H1 (cell line): ENCODE results near the gene ABCB11. TPM values are rescaled to one million over a fixed set of nuclear protein-coding genes. Genes with fewer than 3 reads are reported as not detected.

Experiments used
- CTCF ChIA-PET: fragments of 300-600 bp; sonication (Branson Sonifier 250); formaldehyde crosslinking; loops from one replicate; lab custom pipeline; 2021; ENCODE audit not compliant: partially characterized antibody; lab: Charles Lee
- POLR2A ChIA-PET: fragments of 300-600 bp; sonication (Branson Sonifier 250); formaldehyde crosslinking; loops from one replicate; lab custom pipeline; 2021; ENCODE audit warnings: inconsistent platforms; ENCODE audit not compliant: partially characterized antibody; lab: Charles Lee
- DNase-seq, 2 experiments: peaks; one replicate each; pipeline versions ENCODE4 v3.0.0 to v3.0.0-alpha.2; 2010 to 2022; ENCODE audit warnings: low spot score in 2 of 2, low read depth in 1 of 2, mixed read lengths in 1 of 2
- FAIRE-seq: peaks from 2 replicates; lab custom pipeline; 2011; peaks lifted over from hg19 to GRCh38; lab: Jason Lieb, UNC
- H2AFZ ChIP-seq: 2 replicates; pipeline ENCODE4 v1.8.1; 2012; ENCODE audit warnings: low read length, inconsistent platforms
- H2AK5ac ChIP-seq: 2 replicates; pipeline ENCODE4 v1.6.1; 2013; ENCODE audit warnings: low read depth, low read length
- H2BK120ac ChIP-seq: replicated peaks from 2 replicates; pipeline ENCODE3; 2013; ENCODE audit warnings: low read depth, low read length, inconsistent platforms
- H2BK12ac ChIP-seq: 2 replicates; pipeline ENCODE4 v1.6.1; 2013; ENCODE audit warnings: low read depth, low read length
- H2BK15ac ChIP-seq: 2 replicates; pipeline ENCODE4 v1.6.1; 2013; ENCODE audit warnings: low read length
- H2BK20ac ChIP-seq: 2 replicates; pipeline ENCODE4 v1.6.1; 2013; ENCODE audit warnings: low read length
- H2BK5ac ChIP-seq: 2 replicates; pipeline ENCODE4 v1.6.1; 2013; ENCODE audit warnings: low read depth, low read length
- H3K14ac ChIP-seq: 2 replicates; pipeline ENCODE4 v1.6.1; 2013; ENCODE audit warnings: inconsistent platforms; ENCODE audit not compliant: insufficient read length
- H3K18ac ChIP-seq: 2 replicates; pipeline ENCODE4 v1.6.1; 2013; ENCODE audit warnings: low read length; ENCODE audit errors: extremely low read depth
- H3K23ac ChIP-seq: 2 replicates; pipeline ENCODE4 v1.6.1; 2013; ENCODE audit warnings: inconsistent platforms; ENCODE audit not compliant: insufficient read length
- H3K23me2 ChIP-seq: 2 replicates; pipeline ENCODE4 v1.6.1; 2013; ENCODE audit warnings: low read depth, low read length
- H3K27ac ChIP-seq: 2 replicates; pipeline ENCODE4 v1.6.1; 2011; ENCODE audit warnings: low read depth, low read length, inconsistent platforms
- H3K27me3 ChIP-seq, 4 experiments: replicated peaks in 1 of 4; 1 replicate in 1 of 4; 2 replicates in 3 of 4; pipeline versions ENCODE4 v1.6.1 to v1.8.1; 2011 to 2013; ENCODE audit warnings: low read length in 3 of 4, mild to moderate bottlenecking in 3 of 4, inconsistent platforms in 2 of 4, mixed read lengths in 2 of 4, moderate library complexity in 1 of 4; ENCODE audit not compliant: control insufficient read depth in 3 of 4, insufficient read depth in 3 of 4; ENCODE audit errors: extremely low read depth in 1 of 4
- H3K36me3 ChIP-seq, 4 experiments: 2 replicates each; pipeline versions ENCODE4 v1.6.1 to v1.8.1; 2011 to 2013; ENCODE audit warnings: mild to moderate bottlenecking in 4 of 4, low read length in 3 of 4, moderate library complexity in 2 of 4, control low read depth in 1 of 4, inconsistent platforms in 1 of 4; ENCODE audit not compliant: insufficient read depth in 4 of 4, control insufficient read depth in 2 of 4
- H3K4ac ChIP-seq: replicated peaks from 2 replicates; pipeline ENCODE3; 2013; ENCODE audit warnings: low read length, low read depth, mixed read lengths, inconsistent platforms; ENCODE audit not compliant: insufficient read length
- H3K4me1 ChIP-seq, 4 experiments: replicated peaks in 1 of 4; 1 replicate in 1 of 4; 2 replicates in 3 of 4; pipeline versions ENCODE4 v1.6.1 to v1.8.1; 2011 to 2013; ENCODE audit warnings: low read length in 3 of 4, inconsistent platforms in 2 of 4, mixed read lengths in 1 of 4; ENCODE audit not compliant: insufficient read depth in 4 of 4, control insufficient read depth in 3 of 4
- H3K4me2 ChIP-seq, 2 experiments: 2 replicates each; pipeline versions ENCODE4 v1.6.1 to v1.8.1; 2011 to 2013; ENCODE audit warnings: low read depth in 2 of 2, low read length in 2 of 2, control low read depth in 1 of 2, inconsistent platforms in 1 of 2, mild to moderate bottlenecking in 1 of 2; ENCODE audit not compliant: insufficient read depth in 1 of 2
- H3K4me3 ChIP-seq, 4 experiments: fragments of 200-600, 300-600 bp in 1 of 4; sonication (generic), shearing (Covaris generic), sonication (Bioruptor Twin) in 1 of 4; 2 replicates each; pipeline versions ENCODE4 v1.5.1 to v1.8.1; 2011 to 2016; ENCODE audit warnings: low read length in 4 of 4, low read depth in 3 of 4, control low read depth in 2 of 4, inconsistent platforms in 2 of 4, mild to moderate bottlenecking in 2 of 4, mixed read lengths in 1 of 4, moderate library complexity in 1 of 4; ENCODE audit not compliant: insufficient read depth in 2 of 4; ENCODE audit errors: extremely low read depth in 1 of 4
- H3K56ac ChIP-seq: replicated peaks from 2 replicates; pipeline ENCODE3; 2013; ENCODE audit warnings: low read depth, mild to moderate bottlenecking, mixed read lengths, low read length, inconsistent platforms; ENCODE audit not compliant: insufficient read length
- H3K79me1 ChIP-seq: 2 replicates; pipeline ENCODE4 v1.6.1; 2013; ENCODE audit warnings: low read depth, low read length, control low read depth
- H3K79me2 ChIP-seq, 2 experiments: 2 replicates each; pipeline versions ENCODE4 v1.6.1 to v1.8.1; 2012 to 2013; ENCODE audit warnings: low read length in 2 of 2, mild to moderate bottlenecking in 2 of 2, inconsistent platforms in 1 of 2; ENCODE audit not compliant: insufficient read depth in 2 of 2, control insufficient read depth in 1 of 2
- H3K9ac ChIP-seq, 4 experiments: replicated peaks in 1 of 4; 1 replicate in 1 of 4; 2 replicates in 3 of 4; pipeline versions ENCODE4 v1.6.1 to v1.8.1; 2011 to 2013; ENCODE audit warnings: low read depth in 3 of 4, low read length in 3 of 4, control low read depth in 2 of 4, mild to moderate bottlenecking in 2 of 4, moderate library complexity in 2 of 4, inconsistent platforms in 1 of 4; ENCODE audit errors: extremely low read depth in 1 of 4
- H3K9me3 ChIP-seq, 2 experiments: 2 replicates each; pipeline versions ENCODE4 v1.6.1 to v1.8.1; 2012 to 2013; ENCODE audit warnings: mild to moderate bottlenecking in 2 of 2, moderate library complexity in 2 of 2, control low read depth in 1 of 2, inconsistent platforms in 1 of 2, low read depth in 1 of 2, low read length in 1 of 2, mixed read lengths in 1 of 2; ENCODE audit not compliant: insufficient read depth in 2 of 2
- H4K20me1 ChIP-seq, 2 experiments: replicated peaks in 1 of 2; 2 replicates each; pipeline versions ENCODE3 to v1.8.1; 2011 to 2013; ENCODE audit warnings: inconsistent platforms in 2 of 2, low read length in 2 of 2, mild to moderate bottlenecking in 1 of 2; ENCODE audit not compliant: insufficient read depth in 2 of 2, control insufficient read depth in 1 of 2
- H4K5ac ChIP-seq: 2 replicates; pipeline ENCODE4 v1.6.1; 2013; ENCODE audit warnings: low read length, low read depth, mixed read lengths, inconsistent platforms; ENCODE audit not compliant: insufficient read length
- H4K8ac ChIP-seq: 2 replicates; pipeline ENCODE4 v1.8.0; 2013; ENCODE audit warnings: mild to moderate bottlenecking, moderate library complexity, low read length, inconsistent platforms; ENCODE audit not compliant: insufficient read depth; ENCODE audit errors: extremely low read depth
- H4K91ac ChIP-seq: replicated peaks from 2 replicates; pipeline ENCODE3; 2013; ENCODE audit warnings: low read length, mixed read lengths, inconsistent platforms; ENCODE audit not compliant: insufficient read length
- EGR1 ChIP-seq: IDR thresholded peaks from 2 replicates; pipeline ENCODE4 v1.6.1; 2011; ENCODE audit warnings: low read depth, low read length, borderline replicate concordance
- EP300 ChIP-seq, 2 experiments: IDR thresholded peaks; 1 replicate in 1 of 2; 2 replicates in 1 of 2; pipeline ENCODE4 v1.6.1; 2011 to 2012; ENCODE audit warnings: low read depth in 2 of 2, low read length in 2 of 2, mild to moderate bottlenecking in 2 of 2, borderline replicate concordance in 1 of 2, inconsistent platforms in 1 of 2, moderate library complexity in 1 of 2
- HDAC2 ChIP-seq, 2 experiments: fragments of 300-600 bp in 1 of 2; sonication (generic) in 1 of 2; IDR thresholded peaks; 2 replicates each; pipeline ENCODE4 v1.6.1; 2011 to 2012; ENCODE audit warnings: low read depth in 2 of 2, low read length in 2 of 2, mild to moderate bottlenecking in 2 of 2, moderate library complexity in 2 of 2, borderline replicate concordance in 1 of 2, inconsistent platforms in 1 of 2
- NRF1 ChIP-seq: IDR thresholded peaks from 2 replicates; pipeline ENCODE4 v1.6.1; 2011; ENCODE audit warnings: mild to moderate bottlenecking, low read depth, low read length, improper control_type of control experiment
- PHF8 ChIP-seq: fragments of 200-600 bp; sonication (generic); conservative IDR thresholded peaks from 2 replicates; pipeline ENCODE4 v1.7.1; 2012; ENCODE audit warnings: low read depth, mild to moderate bottlenecking, inconsistent platforms, low read length, moderate library complexity
- POLR2AphosphoS5 ChIP-seq: IDR thresholded peaks from 2 replicates; pipeline ENCODE4 v1.6.1; 2011; ENCODE audit warnings: low read depth, low read length
- POU5F1 ChIP-seq: IDR thresholded peaks from 2 replicates; pipeline ENCODE4 v1.6.1; 2011; ENCODE audit warnings: low read depth, mild to moderate bottlenecking, low read length, moderate library complexity
- SAP30 ChIP-seq: fragments of 300-600 bp; sonication (generic); IDR thresholded peaks from 2 replicates; pipeline ENCODE4 v1.7.1; 2012; ENCODE audit warnings: low read length, moderate library complexity, mild to moderate bottlenecking, inconsistent platforms; ENCODE audit not compliant: insufficient read depth, insufficient replicate concordance
- SIRT6 ChIP-seq: IDR thresholded peaks from one replicate; pipeline ENCODE4 v1.7.1; 2012; ENCODE audit warnings: low read length, inconsistent platforms
- SIX5 ChIP-seq: IDR thresholded peaks from 2 replicates; pipeline ENCODE4 v1.6.1; 2011; ENCODE audit warnings: mild to moderate bottlenecking, low read depth, low read length
- SUZ12 ChIP-seq: fragments of 200-600 bp; sonication (generic); IDR thresholded peaks from 2 replicates; pipeline ENCODE4 v1.6.1; 2012; ENCODE audit warnings: mild to moderate bottlenecking, inconsistent platforms, low read length, moderate library complexity, mixed read lengths
- TBP ChIP-seq: IDR thresholded peaks from 2 replicates; pipeline ENCODE4 v1.6.1; 2011; ENCODE audit warnings: low read depth, low read length, improper control_type of control experiment
- TEAD4 ChIP-seq: IDR thresholded peaks from 2 replicates; pipeline ENCODE4 v1.6.1; 2012; ENCODE audit warnings: low read depth, low read length, inconsistent platforms, mixed read lengths
- WGBS, 2 experiments: shearing (Covaris generic) in 1 of 2; methylation state at CpG; one replicate each; pipeline versions ENCODE4 v1.1.6 to v1.1.7; 2013 to 2015; ENCODE audit warnings: low lambda C conversion rate in 2 of 2, mixed read lengths in 2 of 2, inconsistent platforms in 1 of 2, low coverage in 1 of 2, missing lambda C conversion rate in 1 of 2; ENCODE audit not compliant: insufficient replicate concordance in 2 of 2, insufficient coverage in 1 of 2, insufficient read length in 1 of 2; ENCODE audit errors: extremely low coverage in 1 of 2, missing lambda C conversion rate in 1 of 2; 5-methylcytosine and 5-hydroxymethylcytosine counted together
- polyA plus RNA-seq, 7 experiments: library from polyadenylated mRNA; depleted of rRNA in 3 of 7; stranded (reverse) in 5 of 7; unstranded in 2 of 7; fragments of >200 nt in 5 of 7; fragments of 200-250 nt in 2 of 7; gene quantifications; 1 replicate in 5 of 7; 2 replicates in 1 of 7; 4 replicates in 1 of 7; pipeline versions ENCODE4 v1.2.1 to v1.2.3, GENCODE V29; 2011 to 2013; ENCODE audit warnings: missing spikeins in 2 of 7, mixed read lengths in 2 of 7
- total RNA-seq: library from RNA; stranded (reverse); fragmentation: NEBNext Ultra II Directional; extraction: Animal tissue kit (Norgen Biotek cat#: 25700); gene quantifications from 2 replicates; pipeline ENCODE4 v1.2.1, GENCODE V29; 2021

ABCB11 gene
- total and polyA plus RNA-seq, 2 of the 8 experiments (the other 6 are each of a cell fraction or from before 2014, with no cell fraction given), result not detected

DNA sequence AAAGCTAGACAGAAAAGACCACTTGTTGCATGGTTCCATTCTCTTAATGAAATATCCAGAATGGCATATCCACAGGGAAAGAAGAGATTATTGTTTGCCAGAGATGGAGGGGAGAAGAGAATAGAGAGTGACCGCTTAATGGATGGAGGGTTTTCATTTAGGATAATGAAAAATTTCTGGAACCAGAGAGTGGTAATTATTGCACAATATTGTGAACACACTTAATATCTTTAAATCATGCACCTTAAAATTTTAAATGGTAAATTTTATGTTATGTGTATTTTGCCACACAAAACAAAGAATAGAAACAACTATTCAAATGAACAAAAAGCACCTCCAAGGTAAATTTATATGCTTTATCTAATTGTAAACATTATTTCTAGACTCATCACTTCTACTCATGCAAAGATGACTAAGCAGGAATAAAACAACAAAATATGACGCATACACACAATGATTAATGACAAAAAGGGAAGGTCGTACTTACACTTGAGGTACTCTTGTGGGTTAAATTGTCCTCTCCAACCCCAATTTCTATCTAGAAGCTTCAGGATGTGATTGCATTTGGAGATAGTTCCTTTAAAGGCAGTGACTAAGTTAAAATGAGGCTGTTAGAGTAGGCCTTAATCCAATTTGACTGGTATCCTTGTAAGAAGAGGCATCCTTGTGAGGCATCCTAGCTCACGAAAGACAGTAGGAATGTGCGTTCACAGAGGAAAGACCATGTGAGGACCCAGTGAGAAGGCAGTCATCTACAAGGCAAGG is 19.5 kb upstream of the ABCB11 start:
- no peak overlapping the region for H2AFZ ChIP-seq
- no peak overlapping the region for H2BK5ac ChIP-seq
- no peak overlapping the region for H4K5ac ChIP-seq
- H3K79me2 ChIP-seq, result no peaks in the 10 kb centered on the region
- DNase-seq (no peak), FAIRE-seq (no peak)
- no peaks in the 10 kb centered on the region for H3K27me3 ChIP-seq
- no peak overlapping the region for H3K56ac ChIP-seq
- POLR2A ChIA-PET, result no interaction called here
- no peaks in the 10 kb centered on the region for H3K23me2 ChIP-seq
- no peak overlapping the region for H4K91ac ChIP-seq
- H3K4me2 ChIP-seq, result no peak overlapping the region
- no peaks in the 10 kb centered on the region; the same call in 1 of the 2 replicates for H3K79me1 ChIP-seq
- H2BK12ac ChIP-seq, result no peak overlapping the region
- H3K18ac ChIP-seq, result no peak overlapping the region
- H3K9ac ChIP-seq, result no peak overlapping the region
- H3K4me1 ChIP-seq, result no peaks in the 10 kb centered on the region
- no peak overlapping the region for H2BK15ac ChIP-seq
- no peak overlapping the region for H3K4me3 ChIP-seq
- no peak overlapping the region for H3K23ac ChIP-seq
- H2BK120ac ChIP-seq, result no peak overlapping the region
- WGBS, 2 experiments, result 91% methylated on average over 5 of the region's 5 CpGs; no CpG with 5 or more reads in 1 of the 2 experiments
- no peak overlapping the region for H3K14ac ChIP-seq
- H2AK5ac ChIP-seq, result no peak overlapping the region
- H2BK20ac ChIP-seq, result no peak overlapping the region
- H3K27ac ChIP-seq, result no peak overlapping the region
- H4K8ac ChIP-seq, result no peak overlapping the region
- H4K20me1 ChIP-seq, result no peaks in the 10 kb centered on the region
- H3K36me3 ChIP-seq, result no peaks in the 10 kb centered on the region
- no peak overlapping the region for H3K4ac ChIP-seq
- CTCF ChIA-PET, result no interaction called here
- H3K9me3 ChIP-seq, result 0 out of 4 replicates have a peak, but pooled peaks cover 0 to 4% of the 10 kb centered on the region in 2 experiments
- TF ChIP-seq TEAD4 (no peak), EP300 (IDR thresholded peaks at IDR 0.05; ENCODE audit: borderline replicate concordance in 1 of 2, low read depth in 2 of 2, low read length in 2 of 2) (no peak), SIRT6 (no peak), SUZ12 (no peak), EGR1 (no peak), SIX5 (no peak), PHF8 (no peak), NRF1 (no peak), SAP30 (no peak), HDAC2 (IDR thresholded peaks at IDR 0.05; ENCODE audit: borderline replicate concordance in 1 of 2, low read depth in 2 of 2, low read length in 2 of 2) (no peak), POLR2AphosphoS5 (no peak), TBP (no peak), POU5F1 (no peak)
